ENCODE data around the gene P3R3URF.

GRCh38 chr1:46181343-46182260 is 5.3 kb upstream of the P3R3URF start:
- no peak for TF ChIP-seq POLR2A (IDR thresholded peaks at IDR 0.05; ENCODE audit: low read length)
- no peak for TF ChIP-seq GATA1 (IDR thresholded peaks at IDR 0.05; ENCODE audit: low read depth, low read length)

All from erythroblast (primary cell).